Measurements from ENCODE around the gene WDR64. TPM values are rescaled to one million over a fixed set of nuclear protein-coding genes. Genes with fewer than 3 reads are reported as not detected.

WDR64 gene
- total and polyA plus RNA-seq, 11 donors = not detected

- Histone ChIP-seq H3K4me3 (no peak overlapping the region), H3K4me1 (no peaks in the 10 kb centered on the region), H3K9me3 (peaks cover 0 to 11% (median 0%) of the 10 kb centered on the region in 12 donors), H3K27ac (no peak overlapping the region), H3K36me3 (no peaks in the 10 kb centered on the region), H3K27me3 (no peaks in the 10 kb centered on the region)
- WGBS, 4 donors = 71 to 74% (median 72%) methylated on average over 6 of the region's 6 CpGs
- TF ChIP-seq POLR2A (IDR thresholded peaks at IDR 0.05) (no peak), CTCF (IDR thresholded peaks at IDR 0.05) (no peak)
- DNase-seq = no peak
- intact Hi-C loops (cut with DNase I) = no loop called here
- ATAC-seq = no peak
Measured at GRCh38 chr1:241716915-241717656, 65.0 kb downstream of the WDR64 start.

GRCh38 chr1:241717975-241718374, 65.9 kb downstream of the WDR64 start:
- no peak overlapping the region for H3K27ac ChIP-seq
- no peak for TF ChIP-seq CTCF (IDR thresholded peaks at IDR 0.05)
- TF ChIP-seq POLR2A (IDR thresholded peaks at IDR 0.05) = no peak
- no peak overlapping the region for H3K4me3 ChIP-seq
- peaks cover 0 to 11% (median 0%) of the 10 kb centered on the region in 12 donors for H3K9me3 ChIP-seq
- no peaks in the 10 kb centered on the region for H3K36me3 ChIP-seq
- ATAC-seq (no peak), DNase-seq (no peak)
- 78 to 81% (median 79%) methylated on average over 5 of the region's 5 CpGs for WGBS, 4 donors
- H3K27me3 ChIP-seq = no peaks in the 10 kb centered on the region
- intact Hi-C loops (cut with DNase I) = no loop called here
- H3K4me1 ChIP-seq = no peaks in the 10 kb centered on the region

- peaks cover 0 to 11% (median 0%) of the 10 kb centered on the region in 12 donors for H3K9me3 ChIP-seq
- H3K27me3 ChIP-seq = no peaks in the 10 kb centered on the region
- no peak overlapping the region for H3K27ac ChIP-seq
- no peaks in the 10 kb centered on the region for H3K36me3 ChIP-seq
- intact Hi-C loops (cut with DNase I) = no loop called here
- no peaks in the 10 kb centered on the region for H3K4me1 ChIP-seq
- TF ChIP-seq CTCF (IDR thresholded peaks at IDR 0.05) (no peak), POLR2A (IDR thresholded peaks at IDR 0.05) (no peak)
- ATAC-seq = no peak
- 84 to 89% (median 85%) methylated on average over 3 of the region's 3 CpGs for WGBS, 4 donors
- H3K4me3 ChIP-seq = no peak overlapping the region
- no peak for DNase-seq
Measured at GRCh38 chr1:241721011-241721410, 68.9 kb downstream of the WDR64 start.

- Histone ChIP-seq H3K4me3 (no peak overlapping the region), H3K27me3 (no peaks in the 10 kb centered on the region), H3K27ac (no peak overlapping the region), H3K36me3 (no peaks in the 10 kb centered on the region), H3K9me3 (peaks cover 0 to 11% (median 0%) of the 10 kb centered on the region in 12 donors), H3K4me1 (no peaks in the 10 kb centered on the region)
- 66 to 76% (median 70%) methylated on average over 4 of the region's 4 CpGs for WGBS, 4 donors
- DNase-seq = no peak
- intact Hi-C loops (cut with DNase I) = no loop called here
- no peak for TF ChIP-seq POLR2A (IDR thresholded peaks at IDR 0.05)
- TF ChIP-seq CTCF (IDR thresholded peaks at IDR 0.05) = no peak
- no peak for ATAC-seq
Measured at GRCh38 chr1:241722947-241723346, 70.9 kb downstream of the WDR64 start.

Data from heart left ventricle (tissue), 16 donors.